DND-41 (cell line): Measurements from ENCODE around the gene KDM1A.
"Not testable (repeated sequence)": the region's sequence is repeated elsewhere in the genome, so short reads cannot be mapped to it uniquely, and the experiment has no call there.

Experiments used
- CTCF ChIP-seq: IDR thresholded peaks from 2 replicates; pipeline ENCODE4 v1.5.1; 2012; ENCODE audit warnings: borderline replicate concordance, low read length, moderate library complexity, mild to moderate bottlenecking; ENCODE audit not compliant: poor library complexity, severe bottlenecking; ENCODE audit errors: extremely low read depth
- EZH2 ChIP-seq: IDR thresholded peaks from 3 replicates; pipeline ENCODE4 v1.6.1; 2012; ENCODE audit warnings: borderline replicate concordance, low read depth, mild to moderate bottlenecking, moderate library complexity, low read length, inconsistent platforms; ENCODE audit not compliant: severe bottlenecking

- not testable (repeated sequence) for TF ChIP-seq EZH2, CTCF
These were observed 17.1 kb upstream of the KDM1A start for GRCh38 chr1:23002218-23002617.
